D721Med (cell line): ENCODE data around the gene OR13C8.

Source experiments
- DNase-seq: peaks from one replicate; pipeline ENCODE4 v3.0.0; 2011; ENCODE audit warnings: low spot score; ENCODE audit not compliant: insufficient read length
- FAIRE-seq: peaks from 2 replicates; lab custom pipeline; 2011; peaks lifted over from hg19 to GRCh38; lab: Jason Lieb, UNC
- TF ChIP-seq, protein P1 (sequence below): IDR thresholded peaks from 2 replicates; pipeline ENCODE4 v1.5.1; 2012; ENCODE audit warnings: mild to moderate bottlenecking, control low read depth; ENCODE audit not compliant: insufficient read depth; ENCODE audit errors: missing control alignments

The OR13C8 gene

DNA sequence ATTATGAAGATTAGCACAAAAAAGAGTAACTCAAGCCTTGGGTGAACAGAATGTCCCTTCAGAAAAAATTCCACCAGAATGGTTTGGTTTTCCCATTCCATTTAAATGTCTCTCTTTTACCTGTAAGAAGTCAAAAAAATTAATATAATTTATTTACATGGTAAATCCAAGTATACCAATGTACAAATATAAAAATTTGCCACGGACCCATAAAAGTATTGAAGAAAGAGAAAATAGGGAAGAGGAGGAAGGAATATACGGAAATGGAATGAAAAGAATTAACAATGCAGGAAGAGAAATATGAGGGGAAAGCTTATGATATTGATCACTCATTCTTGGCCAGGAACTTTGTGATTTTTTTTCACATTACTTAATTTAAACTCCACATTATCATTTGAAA, 49.1 kb downstream of the OR13C8 start, which contains the start of gene OR13C9:
TSS of gene OR13C9 (minus strand) at position 101 of the 400 bp plus-strand sequence. CDS start at position 101, 0 bp downstream.
- FAIRE-seq (no peak), DNase-seq (no peak)
- TF ChIP-seq, protein P1, sequence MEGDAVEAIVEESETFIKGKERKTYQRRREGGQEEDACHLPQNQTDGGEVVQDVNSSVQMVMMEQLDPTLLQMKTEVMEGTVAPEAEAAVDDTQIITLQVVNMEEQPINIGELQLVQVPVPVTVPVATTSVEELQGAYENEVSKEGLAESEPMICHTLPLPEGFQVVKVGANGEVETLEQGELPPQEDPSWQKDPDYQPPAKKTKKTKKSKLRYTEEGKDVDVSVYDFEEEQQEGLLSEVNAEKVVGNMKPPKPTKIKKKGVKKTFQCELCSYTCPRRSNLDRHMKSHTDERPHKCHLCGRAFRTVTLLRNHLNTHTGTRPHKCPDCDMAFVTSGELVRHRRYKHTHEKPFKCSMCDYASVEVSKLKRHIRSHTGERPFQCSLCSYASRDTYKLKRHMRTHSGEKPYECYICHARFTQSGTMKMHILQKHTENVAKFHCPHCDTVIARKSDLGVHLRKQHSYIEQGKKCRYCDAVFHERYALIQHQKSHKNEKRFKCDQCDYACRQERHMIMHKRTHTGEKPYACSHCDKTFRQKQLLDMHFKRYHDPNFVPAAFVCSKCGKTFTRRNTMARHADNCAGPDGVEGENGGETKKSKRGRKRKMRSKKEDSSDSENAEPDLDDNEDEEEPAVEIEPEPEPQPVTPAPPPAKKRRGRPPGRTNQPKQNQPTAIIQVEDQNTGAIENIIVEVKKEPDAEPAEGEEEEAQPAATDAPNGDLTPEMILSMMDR: no peak
